ENCODE measurements around the gene BIRC2. TPM values are rescaled to one million over a fixed set of nuclear protein-coding genes. Genes with fewer than 3 reads are reported as not detected.
A peak's percentile ranks its signal among the peaks of the same experiment; 100 is the strongest.

The BIRC2 gene
- total RNA-seq, 4 donors from 2014 or later = 43.9 to 152 (median 72.9) TPM

- 95 to 96% methylated on average over 5 of the region's 5 CpGs for WGBS, 2 donors
- no peak for DNase-seq
- Histone ChIP-seq H3K9me3 (no peaks in the 10 kb centered on the region), H3K27ac (peak overlapping the region in 2 of 3 donors; percentile 47 to 84), H3K4me3 (replicated peaks in 1 of 3) (no peak overlapping the region), H3K27me3 (no peaks in the 10 kb centered on the region), H3K4me1 (peaks cover 35 to 48% of the 10 kb centered on the region in 2 donors), H3K36me3 (peaks cover 10% of the 10 kb centered on the region in 2 donors)
- intact Hi-C loops (cut with DNase I) = no loop called here
- TF ChIP-seq CTCF (IDR thresholded peaks at IDR 0.05) (no peak), POLR2A (IDR thresholded peaks at IDR 0.05) (no peak)
Observed at GRCh38 chr11:102400603-102401002, 53.6 kb downstream of the BIRC2 start.

GRCh38 chr11:102401905-102402304, 54.9 kb downstream of the BIRC2 start:
- no peaks in the 10 kb centered on the region for H3K9me3 ChIP-seq
- no peak for TF ChIP-seq CTCF (IDR thresholded peaks at IDR 0.05)
- no peak for TF ChIP-seq POLR2A (IDR thresholded peaks at IDR 0.05)
- H3K27me3 ChIP-seq = no peaks in the 10 kb centered on the region
- DNase-seq = no peak
- intact Hi-C loops (cut with DNase I) = no loop called here
- peaks cover 29 to 42% of the 10 kb centered on the region in 2 donors for H3K4me1 ChIP-seq
- 96 to 99% methylated on average over 3 of the region's 3 CpGs for WGBS, 2 donors
- no peak overlapping the region for H3K4me3 ChIP-seq (replicated peaks in 1 of 3)
- peaks cover 10% of the 10 kb centered on the region in 2 donors for H3K36me3 ChIP-seq
- H3K27ac ChIP-seq = no peak overlapping the region

- Histone ChIP-seq H3K36me3 (peaks cover 10% of the 10 kb centered on the region in 2 donors), H3K4me3 (replicated peaks in 1 of 3) (no peak overlapping the region), H3K9me3 (no peaks in the 10 kb centered on the region), H3K4me1 (peaks cover 29 to 41% of the 10 kb centered on the region in 2 donors), H3K27me3 (no peaks in the 10 kb centered on the region), H3K27ac (no peak overlapping the region)
- no peak for TF ChIP-seq POLR2A (IDR thresholded peaks at IDR 0.05)
- TF ChIP-seq CTCF (IDR thresholded peaks at IDR 0.05) = no peak
- intact Hi-C loops (cut with DNase I) = no loop called here
- DNase-seq = no peak
Observed at GRCh38 chr11:102402548-102402947, 55.5 kb downstream of the BIRC2 start.

GRCh38 chr11:102405501-102405900, 58.5 kb downstream of the BIRC2 start:
- no peaks in the 10 kb centered on the region for H3K9me3 ChIP-seq
- 91 to 92% methylated on average over 5 of the region's 5 CpGs for WGBS, 2 donors
- DNase-seq = no peak
- peaks cover 8 to 17% of the 10 kb centered on the region in 2 donors for H3K4me1 ChIP-seq
- no peaks in the 10 kb centered on the region for H3K27me3 ChIP-seq
- H3K4me3 ChIP-seq (replicated peaks in 1 of 3) = no peak overlapping the region
- intact Hi-C loops (cut with DNase I) = no loop called here
- peaks cover 10 to 12% of the 10 kb centered on the region in 2 donors for H3K36me3 ChIP-seq
- no peak for TF ChIP-seq POLR2A (IDR thresholded peaks at IDR 0.05)
- TF ChIP-seq CTCF (IDR thresholded peaks at IDR 0.05) = no peak
- H3K27ac ChIP-seq = no peak overlapping the region

GRCh38 chr11:102406099-102406498, 59.1 kb downstream of the BIRC2 start:
- peaks cover 4 to 6% of the 10 kb centered on the region in 2 donors for H3K36me3 ChIP-seq
- no peaks in the 10 kb centered on the region for H3K27me3 ChIP-seq
- H3K4me1 ChIP-seq = peaks cover 8 to 17% of the 10 kb centered on the region in 2 donors
- H3K27ac ChIP-seq = peak overlapping the region in 1 of 3 donors; percentile 30
- TF ChIP-seq CTCF (IDR thresholded peaks at IDR 0.05) (no peak), POLR2A (IDR thresholded peaks at IDR 0.05) (no peak)
- H3K4me3 ChIP-seq (replicated peaks in 1 of 3) = no peak overlapping the region
- intact Hi-C loops (cut with DNase I) = no loop called here
- no peaks in the 10 kb centered on the region for H3K9me3 ChIP-seq
- DNase-seq = no peak
- WGBS, 2 donors = 97 to 100% methylated on average over 2 of the region's 2 CpGs
